Measurements from ENCODE around the gene ARMC2. TPM values are rescaled to one million over a fixed set of nuclear protein-coding genes. Genes with fewer than 3 reads are reported as not detected.

The ARMC2 gene
- total RNA-seq, 2 experiments from 2014 or later: 10.3 to 10.9 TPM

DNA sequence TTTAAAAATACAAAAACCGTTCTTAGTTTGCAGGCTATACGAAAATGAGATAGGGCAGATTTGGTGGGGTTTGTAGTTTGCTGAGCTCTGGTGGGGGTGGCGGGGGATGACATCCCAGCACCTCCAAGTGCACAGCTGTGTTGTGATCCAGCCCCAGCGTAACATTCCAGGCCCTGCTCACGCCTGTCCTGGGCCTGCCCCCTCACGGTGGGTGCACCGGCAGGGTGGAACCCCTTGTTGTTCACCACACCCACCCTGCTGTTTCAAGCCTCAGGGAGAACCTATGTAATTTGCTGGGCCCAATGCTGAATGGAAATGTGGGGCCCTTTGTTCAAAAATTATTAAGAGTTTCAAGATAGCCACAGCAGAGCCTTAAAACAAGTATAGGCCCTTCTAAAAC lies 25.0 kb downstream of the ARMC2 start:
- peaks cover 66% of the 10 kb centered on the region for H3K36me3 Mint-ChIP-seq (ENCODE audit: low read depth)
- H3K4me3 Mint-ChIP-seq: no peak overlapping the region
- H3K27me3 Mint-ChIP-seq (ENCODE audit: low read depth): no peaks in the 10 kb centered on the region
- peak overlapping the region; percentile 94 for H3K27ac Mint-ChIP-seq
- DNase-seq (no peak), ATAC-seq (no peak)
- H3K4me1 Mint-ChIP-seq (ENCODE audit: low read depth): peaks cover 63% of the 10 kb centered on the region
- POLR2A ChIA-PET: interaction anchor here (0.9 to 3.4 kb wide), 4 partner anchors 11 to 313 kb away, joined by 3 to 24 read pairs (median 4); partner anchors contain the start of genes ARMC2 and FOXO3
- H3K9me3 Mint-ChIP-seq (ENCODE audit: insufficient read depth): peaks cover 5% of the 10 kb centered on the region
- CTCF ChIA-PET: interaction anchor here (1.1 to 3.8 kb wide), 2 partner anchors 10 to 21 kb away, joined by 3 to 24 read pairs; no protein-coding TSS in a partner anchor

DNA sequence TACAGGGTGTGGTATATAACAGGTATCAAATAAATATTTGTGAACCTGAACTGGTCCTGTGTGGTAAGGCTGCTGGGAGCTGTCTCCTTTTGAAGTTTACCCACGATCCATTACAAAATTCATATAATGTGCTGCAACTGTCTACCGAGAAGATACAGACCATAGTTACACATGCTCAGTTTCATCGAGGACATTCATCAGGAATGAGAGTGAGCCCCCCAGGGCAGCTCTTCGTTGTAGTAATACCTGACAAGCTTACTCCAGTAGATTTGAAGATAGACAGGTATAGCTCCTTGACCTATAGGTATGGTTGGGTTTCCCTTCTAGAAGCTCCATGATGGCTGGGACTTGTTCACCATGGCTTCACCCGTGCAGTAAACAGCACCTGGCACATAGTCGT lies 25.7 kb downstream of the ARMC2 start:
- ATAC-seq: no peak
- peak overlapping the region; percentile 47 for H3K4me3 Mint-ChIP-seq

DNA sequence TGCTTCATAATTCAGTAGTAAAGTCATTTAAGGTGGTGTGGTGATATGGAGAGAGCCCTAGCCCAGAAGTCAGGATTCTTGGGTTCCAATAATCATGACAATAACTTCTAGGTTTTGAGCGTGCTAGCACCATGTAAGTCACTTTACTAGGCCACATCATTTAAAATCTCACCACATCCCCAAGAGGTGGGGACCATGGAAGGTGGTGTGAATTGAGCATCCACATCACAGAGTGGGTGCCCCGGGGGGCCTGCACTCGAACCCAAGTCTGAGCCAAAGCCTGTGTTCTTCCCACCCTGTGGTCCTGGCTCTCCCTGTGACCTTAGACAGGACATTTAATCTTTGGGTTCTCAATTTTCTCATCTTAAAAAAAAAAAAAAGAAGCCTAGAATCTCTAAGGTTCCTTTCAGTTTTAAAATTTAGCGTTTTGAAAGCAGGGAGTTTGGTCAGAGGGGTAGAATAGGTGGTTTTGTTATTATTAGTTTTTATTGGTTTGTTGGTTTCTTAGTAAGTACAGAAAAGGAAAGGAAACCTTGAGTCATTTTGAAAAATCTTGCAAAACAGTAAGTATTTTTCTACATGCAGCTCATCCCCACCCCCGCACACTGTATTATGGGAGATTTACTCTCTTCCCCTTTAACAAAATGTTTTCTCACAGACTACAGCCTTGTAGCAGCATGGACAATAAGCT lies 26.4 kb downstream of the ARMC2 start:
- DNase-seq (peak; percentile 78), ATAC-seq (peak; percentile 80)
- peaks cover 5% of the 10 kb centered on the region for H3K9me3 Mint-ChIP-seq (ENCODE audit: insufficient read depth)
- H3K27me3 Mint-ChIP-seq (ENCODE audit: low read depth): no peaks in the 10 kb centered on the region
- peaks cover 63% of the 10 kb centered on the region for H3K4me1 Mint-ChIP-seq (ENCODE audit: low read depth)
- POLR2A ChIA-PET: interaction anchor here (0.6 to 3.4 kb wide), 9 partner anchors 9 to 334 kb away, joined by 3 to 24 read pairs (median 3); partner anchors contain the start of gene FOXO3
- peak overlapping the region; percentile 94 for H3K27ac Mint-ChIP-seq
- CTCF ChIA-PET: interaction anchor here (0.9 to 1.5 kb wide), 10 partner anchors 8 to 199 kb away, joined by 3 to 8 read pairs (median 4); no protein-coding TSS in a partner anchor
- peaks cover 72% of the 10 kb centered on the region for H3K36me3 Mint-ChIP-seq (ENCODE audit: low read depth)
- H3K4me3 Mint-ChIP-seq: peak overlapping the region; percentile 47

More for the DNA sequence above, 25.7 kb downstream of the ARMC2 start:
- Mint-ChIP-seq H3K27ac (peak overlapping the region; percentile 94), H3K36me3 (ENCODE audit: low read depth) (peaks cover 68% of the 10 kb centered on the region), H3K4me1 (ENCODE audit: low read depth) (peaks cover 63% of the 10 kb centered on the region), H3K9me3 (ENCODE audit: insufficient read depth) (peaks cover 5% of the 10 kb centered on the region), H3K27me3 (ENCODE audit: low read depth) (no peaks in the 10 kb centered on the region)
- ChIA-PET CTCF (interaction anchor here (1.0 to 3.8 kb wide), 5 partner anchors 8 to 20 kb away, joined by 3 to 24 read pairs (median 7); no protein-coding TSS in a partner anchor), POLR2A (interaction anchor here (0.6 to 3.4 kb wide), 5 partner anchors 10 to 314 kb away, joined by 3 to 24 read pairs (median 3); partner anchors contain the start of genes ARMC2 and FOXO3)
- no peak for DNase-seq

- Mint-ChIP-seq H3K4me3 (peak overlapping the region; percentile 47), H3K27me3 (ENCODE audit: low read depth) (no peaks in the 10 kb centered on the region), H3K36me3 (ENCODE audit: low read depth) (peaks cover 72% of the 10 kb centered on the region), H3K9me3 (ENCODE audit: insufficient read depth) (peaks cover 5% of the 10 kb centered on the region), H3K27ac (peak overlapping the region; percentile 94), H3K4me1 (ENCODE audit: low read depth) (peaks cover 60% of the 10 kb centered on the region)
- POLR2A ChIA-PET: interaction anchor here (0.6 to 3.4 kb wide), 7 partner anchors 9 to 334 kb away, joined by 3 to 24 read pairs (median 3); no protein-coding TSS in a partner anchor
- DNase-seq (peak; percentile 33), ATAC-seq (peak; percentile 54)
- CTCF ChIA-PET: interaction anchor here (0.9 to 1.5 kb wide), 10 partner anchors 8 to 198 kb away, joined by 3 to 8 read pairs (median 3); no protein-coding TSS in a partner anchor
These were observed 26.9 kb downstream of the ARMC2 start for GRCh38 chr6:108875161-108875555.

DNA sequence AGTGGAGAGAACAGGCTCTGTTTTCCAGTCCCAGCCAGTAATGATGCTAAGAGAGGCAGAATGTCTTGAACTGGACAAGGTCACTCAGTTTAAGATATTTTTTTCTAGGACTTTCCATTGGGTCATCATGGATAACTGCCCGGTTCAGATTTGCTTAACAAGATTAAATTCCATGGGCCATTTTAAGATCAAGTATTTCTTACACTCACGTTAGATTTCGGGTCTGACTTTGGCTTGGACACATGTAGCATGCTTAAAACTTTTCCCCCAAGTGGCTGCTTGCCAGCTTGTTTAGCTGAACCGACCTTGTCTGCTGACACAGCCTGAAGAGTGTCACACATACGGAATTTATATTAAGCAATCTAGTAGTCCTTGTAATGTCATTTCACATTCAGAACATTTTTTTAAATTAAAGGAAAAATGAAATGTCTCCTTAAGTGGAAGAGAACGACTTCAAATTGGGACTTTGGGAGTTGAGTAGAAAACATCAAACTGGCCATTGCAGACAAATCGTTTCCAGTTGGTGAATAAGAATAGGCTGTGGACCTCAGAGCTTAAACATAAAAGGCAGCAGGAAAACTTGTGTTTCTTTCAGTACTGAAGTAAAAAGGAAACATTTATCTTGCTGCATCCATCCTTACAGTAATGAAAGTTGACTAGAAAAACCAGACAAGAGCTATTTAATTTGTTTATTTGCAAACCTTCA lies 29.0 kb downstream of the ARMC2 start:
- CTCF ChIA-PET: interaction anchor here (0.9 kb wide), 1 partner anchor 15 kb away, joined by 5 read pairs; no protein-coding TSS in a partner anchor
- H3K27ac Mint-ChIP-seq: no peak overlapping the region
- POLR2A ChIA-PET: no interaction called here

GRCh38 chr6:108878942-108879341 lies 30.7 kb downstream of the ARMC2 start:
- POLR2A ChIA-PET: no interaction called here

More for the DNA sequence above, 29.0 kb downstream of the ARMC2 start:
- Mint-ChIP-seq H3K36me3 (ENCODE audit: low read depth) (peaks cover 68% of the 10 kb centered on the region), H3K9me3 (ENCODE audit: insufficient read depth) (peaks cover 11% of the 10 kb centered on the region), H3K4me1 (ENCODE audit: low read depth) (peaks cover 52% of the 10 kb centered on the region), H3K27me3 (ENCODE audit: low read depth) (no peaks in the 10 kb centered on the region), H3K4me3 (no peak overlapping the region)
- no peak for ATAC-seq
- DNase-seq: no peak

DNA sequence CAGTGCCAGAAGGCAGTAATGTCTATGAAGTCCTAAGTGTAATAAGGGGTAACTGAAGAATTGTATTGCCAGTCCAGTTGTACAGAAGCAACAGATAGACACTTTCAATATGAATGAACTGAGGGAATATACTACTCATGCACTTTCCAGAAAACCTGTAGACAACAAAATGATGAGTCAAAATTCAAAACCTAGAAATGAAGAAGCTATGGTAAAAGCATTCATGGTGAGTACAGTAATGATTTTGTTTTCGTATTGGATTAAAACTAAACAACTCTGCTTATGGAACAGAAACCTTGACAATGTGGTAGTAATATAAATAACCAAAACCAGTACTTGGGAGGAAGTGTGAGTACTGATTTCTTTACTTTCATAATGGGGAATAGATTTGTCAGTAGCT lies 35.0 kb downstream of the ARMC2 start:
- H3K9me3 Mint-ChIP-seq (ENCODE audit: insufficient read depth): peaks cover 15% of the 10 kb centered on the region
- H3K27me3 Mint-ChIP-seq (ENCODE audit: low read depth): peaks cover 2% of the 10 kb centered on the region
- ChIA-PET CTCF (interaction anchor here (1.0 to 4.3 kb wide), 7 partner anchors 8 to 199 kb away, joined by 3 to 36 read pairs (median 4); no protein-coding TSS in a partner anchor), POLR2A (interaction anchor here (1.2 to 3.2 kb wide), 4 partner anchors 9 to 39 kb away, joined by 4 to 24 read pairs (median 5); partner anchors contain the start of gene ARMC2)
- H3K4me1 Mint-ChIP-seq (ENCODE audit: low read depth): peaks cover 29% of the 10 kb centered on the region
- H3K36me3 Mint-ChIP-seq (ENCODE audit: low read depth): peaks cover 49% of the 10 kb centered on the region
- ATAC-seq (peak; percentile 61), DNase-seq (no peak)
- H3K4me3 Mint-ChIP-seq: no peak overlapping the region
- H3K27ac Mint-ChIP-seq: peak overlapping the region; percentile 16

More at GRCh38 chr6:108878942-108879341, 30.7 kb downstream of the ARMC2 start:
- H3K27ac Mint-ChIP-seq: no peak overlapping the region
- peaks cover 15% of the 10 kb centered on the region for H3K9me3 Mint-ChIP-seq (ENCODE audit: insufficient read depth)
- no peak overlapping the region for H3K4me3 Mint-ChIP-seq
- ATAC-seq (no peak), DNase-seq (no peak)
- H3K4me1 Mint-ChIP-seq (ENCODE audit: low read depth): peaks cover 46% of the 10 kb centered on the region
- H3K36me3 Mint-ChIP-seq (ENCODE audit: low read depth): peaks cover 63% of the 10 kb centered on the region
- H3K27me3 Mint-ChIP-seq (ENCODE audit: low read depth): no peaks in the 10 kb centered on the region
- CTCF ChIA-PET: no interaction called here

GRCh38 chr6:108884211-108885059 lies 36.2 kb downstream of the ARMC2 start:
- ATAC-seq: no peak
- H3K36me3 Mint-ChIP-seq (ENCODE audit: low read depth): peaks cover 38% of the 10 kb centered on the region

DNA sequence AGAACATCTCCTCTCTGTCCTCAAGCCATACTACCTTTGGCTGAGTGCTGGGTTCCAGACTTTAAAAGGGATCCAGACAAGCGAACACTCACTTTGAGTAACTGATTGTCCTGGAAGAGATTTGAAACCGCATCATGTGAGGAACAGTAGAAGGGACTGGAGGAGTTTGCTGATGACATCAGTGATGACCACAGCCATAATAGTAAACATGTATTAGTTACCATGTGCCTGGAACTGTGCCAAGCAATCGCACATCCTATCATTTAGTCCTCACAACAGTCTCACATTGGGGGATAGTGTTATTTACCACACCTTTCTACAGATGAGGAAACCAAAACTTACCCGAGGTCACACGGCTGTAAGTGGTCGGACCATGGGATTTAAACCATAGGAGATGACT lies 39.8 kb downstream of the ARMC2 start:
- ChIA-PET CTCF (no interaction called here), POLR2A (no interaction called here)
- H3K27me3 Mint-ChIP-seq (ENCODE audit: low read depth): peaks cover 2% of the 10 kb centered on the region
- H3K4me3 Mint-ChIP-seq: no peak overlapping the region
- DNase-seq (no peak), ATAC-seq (no peak)
- peaks cover 2% of the 10 kb centered on the region for H3K9me3 Mint-ChIP-seq (ENCODE audit: insufficient read depth)
- H3K27ac Mint-ChIP-seq: no peak overlapping the region
- peaks cover 10% of the 10 kb centered on the region for H3K36me3 Mint-ChIP-seq (ENCODE audit: low read depth)
- peaks cover 20% of the 10 kb centered on the region for H3K4me1 Mint-ChIP-seq (ENCODE audit: low read depth)

More at GRCh38 chr6:108884211-108885059, 36.2 kb downstream of the ARMC2 start:
- ChIA-PET POLR2A (interaction anchor here (1.5 to 3.2 kb wide), 2 partner anchors 10 to 14 kb away, joined by 5 to 24 read pairs; no protein-coding TSS in a partner anchor), CTCF (interaction anchor here (1.2 to 4.3 kb wide), 4 partner anchors 9 to 40 kb away, joined by 4 to 36 read pairs (median 6); no protein-coding TSS in a partner anchor)
- peaks cover 29% of the 10 kb centered on the region for H3K4me1 Mint-ChIP-seq (ENCODE audit: low read depth)
- H3K27me3 Mint-ChIP-seq (ENCODE audit: low read depth): peaks cover 2% of the 10 kb centered on the region
- H3K9me3 Mint-ChIP-seq (ENCODE audit: insufficient read depth): peaks cover 15% of the 10 kb centered on the region
- no peak overlapping the region for H3K4me3 Mint-ChIP-seq
- DNase-seq: no peak
- H3K27ac Mint-ChIP-seq: no peak overlapping the region

- ATAC-seq: no peak
- no peak overlapping the region for H3K27ac Mint-ChIP-seq
- no peaks in the 10 kb centered on the region for H3K9me3 Mint-ChIP-seq (ENCODE audit: insufficient read depth)
- ChIA-PET CTCF (no interaction called here), POLR2A (no interaction called here)
- H3K4me3 Mint-ChIP-seq: no peak overlapping the region
- peaks cover 7% of the 10 kb centered on the region for H3K36me3 Mint-ChIP-seq (ENCODE audit: low read depth)
- H3K4me1 Mint-ChIP-seq (ENCODE audit: low read depth): peaks cover 20% of the 10 kb centered on the region
- peaks cover 2% of the 10 kb centered on the region for H3K27me3 Mint-ChIP-seq (ENCODE audit: low read depth)
- no peak for DNase-seq
These were observed 40.5 kb downstream of the ARMC2 start for GRCh38 chr6:108888745-108889144.

Data from activated CD8-positive, alpha-beta T cell treated with anti-CD3 and anti-CD28 coated beads, Interleukin-2, amount 10 ng/mL, durations not matched to agents 7 days and 5 days (primary cell).